ENCODE measurements around the gene FARSA. TPM values are rescaled to one million over a fixed set of nuclear protein-coding genes. Genes with fewer than 3 reads are reported as not detected.
A peak's percentile ranks its signal among the peaks of the same experiment; 100 is the strongest.

Gene FARSA
- total and polyA plus RNA-seq, 10 of the 15 experiments (the other 5 are each of a cell fraction or from before 2014, with no cell fraction given) = 20.3 to 212 (median 76.4) TPM

GRCh38 chr19:12886651-12886968 is 46.9 kb downstream of the FARSA start (continued):
- no peak for TF ChIP-seq RB1 (IDR thresholded peaks at IDR 0.05; ENCODE audit: borderline replicate concordance)

GRCh38 chr19:12885749-12886650 is 47.5 kb downstream of the FARSA start:
- WGBS (ENCODE audit: insufficient coverage, insufficient replicate concordance, low lambda C conversion rate, missing lambda C conversion rate) = 16% methylated on average over 50 of the region's 53 CpGs
- CTCF ChIA-PET = interaction anchor here (0.9 to 13.2 kb wide), 12 partner anchors 12 to 175 kb away, joined by 3 to 182 read pairs (median 4); partner anchors contain the start of gene FARSA
- SMC1A ChIA-PET (ENCODE audit: uncharacterized antibody, unreplicated experiment) = interaction anchor here (1.2 to 3.2 kb wide), 4 partner anchors 47 to 79 kb away, joined by 4 to 29 read pairs (median 5); partner anchors contain the start of gene FARSA
- Histone ChIP-seq H3K36me3 (ENCODE audit: control insufficient read depth in 2 of 2, insufficient read depth in 2 of 2, low read length in 1 of 2) (no peaks in the 10 kb centered on the region), H4K20me1 (ENCODE audit: control insufficient read depth, insufficient read depth) (no peaks in the 10 kb centered on the region), H3K9ac (ENCODE audit: control insufficient read depth, insufficient read depth, low read length) (no peak overlapping the region), H3K4me1 (ENCODE audit: control insufficient read depth, insufficient read depth, low read length) (peaks cover 12% of the 10 kb centered on the region), H3K79me2 (ENCODE audit: control insufficient read depth, insufficient read depth, low read length) (peaks cover 2% of the 10 kb centered on the region), H3K4me2 (ENCODE audit: control insufficient read depth, insufficient read depth) (peak overlapping the region; percentile 75; the same call in 1 of the 2 replicates), H3K4me3 (peak overlapping the region; percentile 69; the same call in 1 of the 2 replicates), H3K27me3 (replicated peaks in 1 of 2; ENCODE audit: control insufficient read depth in 2 of 2, insufficient read depth in 2 of 2, low read length in 1 of 2) (no peaks in the 10 kb centered on the region; a peak in 1 of 4 replicates), H3K9me3 (replicated peaks; ENCODE audit: control insufficient read depth, insufficient read depth, low read length) (peaks cover 7% of the 10 kb centered on the region), H2AFZ (ENCODE audit: control insufficient read depth, low read depth, low read length) (no peak overlapping the region; the same call in 1 of the 2 replicates), H3K27ac (ENCODE audit: control insufficient read depth, insufficient read depth) (no peak overlapping the region)
- DNase-seq (ENCODE audit: low read depth, low spot score) (no peak), FAIRE-seq (no peak), ATAC-seq (peak; percentile 12; the same call in 2 of the 3 replicates)
- POLR2A ChIA-PET = interaction anchor here (1.2 to 2.1 kb wide), 3 partner anchors 13 to 79 kb away, joined by 4 to 11 read pairs (median 4); no protein-coding TSS in a partner anchor
- RAD21 ChIA-PET (ENCODE audit: unreplicated experiment) = interaction anchor here (0.7 to 1.9 kb wide), 10 partner anchors 13 to 208 kb away, joined by 3 to 31 read pairs (median 4); partner anchors contain the start of gene FARSA
- intact Hi-C loops (cut with micrococcal nuclease; ENCODE audit: unreplicated experiment) = loop anchor here (1.0 kb wide), 2 partner anchors 52 to 79 kb away; partner anchors contain the start of gene CALR
- TF ChIP-seq HDAC6 (IDR thresholded peaks at IDR 0.05; ENCODE audit: unreplicated experiment) = peak; percentile 3
- no peak for TF ChIP-seq JUNB (IDR thresholded peaks at IDR 0.05)
- no peak for TF ChIP-seq MTA3 (IDR thresholded peaks at IDR 0.05; ENCODE audit: borderline replicate concordance, low read length)
- no peak for TF ChIP-seq ZBTB40 (IDR thresholded peaks at IDR 0.05; ENCODE audit: borderline replicate concordance)
- no peak for TF ChIP-seq SRF (IDR thresholded peaks at IDR 0.05; ENCODE audit: low read depth in 2 of 2, low read length in 2 of 2)
- BruUV-seq (replicated peaks) = no TSS peak
- in situ Hi-C loops (cut with MboI) = loop anchor here (10.0 kb wide), 1 partner anchor 209 kb away; no protein-coding TSS in a partner anchor

Data from GM12878 (cell line).